GM18499 (cell line): ENCODE measurements around the gene PRPF38A.

ENCODE experiments used
- ATAC-seq: cut with Tn5 transposase; IDR thresholded peaks from one replicate; pipeline ENCODE4 v1.9.1; 2021; ENCODE audit warnings: moderate number of reproducible peaks; ENCODE audit not compliant: insufficient read depth, unreplicated experiment

Gene PRPF38A

DNA sequence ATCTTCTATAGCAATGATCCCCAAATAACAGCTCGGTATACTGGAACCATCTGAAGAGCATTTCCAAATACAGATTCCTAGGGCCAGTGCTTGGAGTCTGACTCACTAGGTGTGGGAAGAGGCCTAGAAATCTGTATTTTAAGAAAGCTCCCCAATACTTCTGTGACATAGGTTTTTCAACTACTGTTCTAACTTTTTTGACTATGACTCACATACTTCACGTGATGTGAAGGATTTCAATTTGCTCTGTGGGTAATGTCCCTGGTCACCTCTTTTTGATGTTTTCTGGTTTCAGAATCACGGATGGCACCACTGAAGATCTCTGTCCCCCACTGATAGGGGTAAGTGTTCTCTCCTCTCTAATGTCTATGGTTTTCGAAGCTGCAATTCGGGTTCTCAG lies 11.2 kb upstream of the PRPF38A start:
- ATAC-seq: no peak

DNA sequence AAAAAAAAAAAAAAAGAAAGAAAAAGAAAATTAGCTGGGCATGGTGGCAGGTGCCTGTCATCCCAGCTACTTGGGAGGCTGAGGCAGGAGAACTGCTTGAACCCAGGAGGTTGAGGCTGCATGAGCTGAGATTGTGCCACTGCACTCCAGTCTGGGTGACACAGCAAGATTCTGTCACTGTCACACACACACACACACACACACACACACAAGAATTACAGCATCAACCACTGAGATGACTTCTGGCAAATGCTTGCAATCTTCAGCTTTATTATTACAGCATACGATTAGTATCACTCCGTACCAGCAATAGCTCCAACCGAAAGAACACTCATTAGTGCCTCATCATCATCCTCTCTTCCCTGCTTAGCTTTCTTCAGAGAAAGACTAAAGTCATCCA lies 4.8 kb upstream of the PRPF38A start:
- ATAC-seq: no peak

DNA sequence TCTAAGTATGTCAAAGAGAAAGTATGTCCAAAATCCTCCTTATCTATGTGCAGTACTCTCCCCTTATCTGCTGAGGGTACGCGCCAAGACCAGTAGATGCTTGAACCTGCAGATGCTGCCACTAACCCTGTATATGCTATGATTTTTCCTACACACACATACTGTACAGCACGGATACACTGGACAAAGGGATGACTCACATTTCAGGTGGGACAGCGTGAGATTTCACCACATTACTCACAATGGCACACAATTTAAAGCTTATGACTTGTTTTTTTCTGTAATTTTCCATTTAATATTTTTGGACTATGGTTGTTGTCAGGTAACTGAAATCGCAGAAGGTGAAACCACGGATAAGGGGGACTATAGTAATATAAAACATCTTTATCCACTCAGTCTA lies 4.3 kb upstream of the PRPF38A start:
- no peak for ATAC-seq

DNA sequence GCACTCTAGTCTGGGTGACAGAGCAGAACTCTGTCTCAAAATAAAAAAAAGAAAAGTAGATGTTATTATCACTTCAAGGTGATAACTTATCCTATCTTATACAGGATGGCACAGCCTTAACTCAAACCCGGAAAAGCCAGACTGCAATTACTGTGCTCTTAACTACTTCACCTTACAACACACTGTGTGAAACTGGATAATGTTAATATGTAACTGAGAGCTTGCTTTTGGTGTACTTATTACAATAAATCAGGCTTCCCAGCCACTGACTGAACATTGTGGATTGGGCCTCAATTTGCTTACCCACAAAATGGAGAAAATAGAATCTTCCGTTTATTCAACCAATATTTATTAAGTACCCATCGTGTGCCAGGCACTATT lies 1.6 kb upstream of the PRPF38A start:
- no peak for ATAC-seq

DNA sequence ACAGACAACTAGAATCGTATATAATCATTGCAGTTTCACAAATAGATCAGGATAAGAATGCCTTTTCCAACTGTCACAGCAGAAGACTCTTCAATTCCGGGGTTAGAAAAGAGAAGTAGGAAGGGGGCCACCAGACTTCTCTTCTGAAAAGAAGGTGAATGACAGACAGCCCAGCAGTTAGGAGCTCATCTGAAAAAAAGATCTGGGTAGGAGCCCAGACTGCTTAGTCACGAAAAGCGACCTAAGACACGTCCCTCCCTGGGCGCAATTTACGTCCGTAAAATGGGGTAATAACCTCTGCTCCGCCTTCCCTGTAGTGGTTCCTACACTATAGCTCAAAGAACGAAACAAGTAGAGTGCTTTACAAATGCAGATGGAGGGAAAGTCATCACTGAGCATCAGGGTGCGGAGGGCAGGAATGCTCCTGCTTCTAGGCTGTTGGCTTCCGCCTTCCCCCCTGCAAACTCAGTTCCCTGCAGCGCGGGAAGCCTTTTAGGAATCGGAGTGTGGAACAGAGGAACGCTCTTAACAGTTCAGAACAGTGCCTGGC lies 761 bp upstream of the PRPF38A start:
- ATAC-seq: peak; percentile 21

DNA sequence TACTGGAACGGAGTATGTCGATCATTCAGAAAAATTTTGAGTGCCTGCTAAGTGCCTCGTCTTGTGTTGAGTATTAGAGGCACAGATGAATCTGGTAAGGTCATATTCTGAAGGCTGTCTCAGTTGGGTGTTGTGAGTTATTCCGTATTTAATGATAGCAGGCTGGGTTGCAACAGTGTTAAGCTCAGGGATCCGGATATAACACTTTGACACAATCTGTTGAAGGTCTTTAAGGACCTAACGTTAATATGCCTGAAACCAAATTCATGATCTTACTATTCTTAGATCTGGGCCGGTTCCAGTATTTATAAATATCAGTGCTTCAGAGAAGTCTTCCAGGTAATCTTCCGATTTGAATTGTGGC lies 555 bp downstream of the PRPF38A start:
- ATAC-seq: no peak

DNA sequence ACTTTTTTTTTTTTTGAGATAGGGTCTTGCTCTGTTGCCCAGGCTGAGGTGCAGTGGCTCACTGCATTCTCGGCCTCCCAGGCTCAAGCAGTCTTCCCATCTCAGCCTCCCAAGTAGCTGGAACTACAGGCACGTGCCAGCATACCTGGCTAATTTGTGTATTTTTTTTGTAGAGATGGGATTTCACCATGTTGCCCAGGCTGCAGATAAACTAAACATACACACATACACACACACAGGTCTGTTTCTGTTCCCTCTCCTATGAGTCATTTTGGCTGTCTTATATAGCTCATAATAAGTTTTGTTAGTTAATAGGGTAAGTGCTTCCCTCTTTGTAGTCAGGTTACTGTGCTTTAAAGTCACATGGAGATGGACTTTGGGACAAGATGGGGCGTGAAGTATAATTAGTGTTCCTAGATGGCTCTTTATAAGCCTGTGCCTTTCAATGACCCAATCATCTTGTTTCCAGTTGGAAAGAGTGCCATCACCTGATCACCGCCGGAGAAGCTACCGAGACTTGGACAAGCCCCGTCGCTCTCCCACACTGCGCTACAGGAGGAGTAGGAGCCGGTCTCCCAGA lies 9.1 kb downstream of the PRPF38A start:
- no peak for ATAC-seq

DNA sequence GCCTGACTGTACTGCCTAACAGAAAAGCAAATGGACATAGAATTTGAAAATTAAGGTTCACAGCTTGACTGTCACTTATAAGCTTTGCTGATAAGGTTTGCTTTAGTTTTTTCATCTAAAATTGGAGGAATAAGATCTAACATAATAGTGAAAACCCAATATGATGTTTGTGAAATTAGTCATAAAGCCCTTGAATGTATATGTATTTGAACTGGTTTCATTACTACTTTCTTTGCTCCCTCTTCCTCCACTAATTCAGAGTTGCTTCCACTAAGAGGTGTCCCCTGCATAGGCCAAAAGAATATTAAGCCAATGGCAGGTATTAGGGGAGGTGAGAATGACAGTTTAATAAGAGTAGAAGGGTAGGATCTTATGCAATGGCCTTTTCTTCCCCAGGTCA lies 10.5 kb downstream of the PRPF38A start:
- no peak for ATAC-seq

DNA sequence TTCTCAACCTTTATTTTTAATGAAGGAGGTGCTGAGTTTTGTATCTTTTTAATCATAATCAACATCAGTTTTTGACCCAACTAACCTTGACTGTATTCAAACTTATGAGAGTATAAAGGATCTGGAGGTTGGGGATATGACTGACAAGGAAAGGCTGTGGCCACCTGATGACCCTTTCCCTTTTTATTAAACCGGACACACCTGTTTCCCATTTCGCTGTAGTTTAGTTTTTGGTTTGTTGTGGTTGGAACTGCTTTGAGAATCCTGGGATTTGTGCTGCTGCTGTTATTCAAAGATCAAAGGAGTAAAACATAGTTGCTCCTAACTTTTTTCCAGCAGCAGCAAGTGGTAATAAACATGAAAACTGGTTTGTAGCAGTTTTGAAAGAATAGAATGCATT lies 12.4 kb downstream of the PRPF38A start:
- ATAC-seq: no peak

DNA sequence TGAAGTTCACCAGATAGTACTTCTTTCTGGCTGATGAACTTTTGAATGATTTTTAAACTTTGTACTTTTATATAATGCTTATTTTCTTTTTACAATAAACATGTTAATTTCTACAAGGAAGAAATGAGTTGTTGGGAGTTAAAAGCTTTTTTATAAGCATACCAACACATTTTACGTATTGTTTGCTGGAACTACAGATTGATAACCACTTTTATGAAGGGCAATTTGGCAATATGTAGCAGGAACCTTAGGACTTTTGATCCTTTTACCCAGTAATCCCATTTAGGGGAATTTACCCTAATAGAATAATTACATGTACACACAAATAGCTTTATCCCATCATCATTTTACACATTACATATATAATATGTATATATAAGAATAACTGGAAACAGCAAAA lies 16.3 kb downstream of the PRPF38A start:
- no peak for ATAC-seq

DNA sequence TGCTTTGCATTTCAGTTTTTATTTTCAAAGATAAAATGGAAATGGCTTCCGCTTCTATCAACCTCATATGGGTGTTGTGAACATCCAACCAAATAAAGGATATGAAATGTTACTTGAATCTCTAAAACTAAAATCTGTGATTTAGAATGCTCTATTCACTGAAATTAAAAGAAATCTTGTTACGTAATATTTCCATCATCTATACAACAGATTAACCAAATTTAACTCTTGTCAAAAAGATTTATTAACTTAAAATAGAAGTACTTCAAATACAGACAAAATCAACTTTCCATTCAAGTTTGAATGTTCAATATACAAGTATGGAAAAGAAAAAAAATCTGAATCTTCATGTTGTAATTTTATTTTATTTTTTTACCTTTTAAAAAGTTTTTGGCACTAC lies 18.7 kb downstream of the PRPF38A start:
- ATAC-seq: no peak

DNA sequence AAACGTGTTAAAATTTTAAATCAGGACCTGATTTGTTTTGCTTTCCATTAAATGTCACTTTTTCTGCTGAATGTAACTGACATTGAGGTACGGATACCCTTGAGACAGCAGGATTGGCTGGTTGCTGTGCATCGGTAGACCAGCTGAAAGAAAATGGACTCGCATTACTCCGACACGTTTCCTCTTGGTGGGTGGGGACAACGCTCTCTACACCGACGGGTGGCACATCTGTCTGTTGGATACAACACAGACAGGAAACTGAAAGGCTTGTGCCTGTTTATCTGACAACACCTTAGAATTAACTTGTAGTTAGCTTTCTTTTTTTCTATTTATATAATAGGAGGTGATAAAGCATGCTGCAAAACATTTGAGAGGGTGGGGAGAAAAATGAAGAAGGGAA lies 19.4 kb downstream of the PRPF38A start:
- ATAC-seq: no peak

DNA sequence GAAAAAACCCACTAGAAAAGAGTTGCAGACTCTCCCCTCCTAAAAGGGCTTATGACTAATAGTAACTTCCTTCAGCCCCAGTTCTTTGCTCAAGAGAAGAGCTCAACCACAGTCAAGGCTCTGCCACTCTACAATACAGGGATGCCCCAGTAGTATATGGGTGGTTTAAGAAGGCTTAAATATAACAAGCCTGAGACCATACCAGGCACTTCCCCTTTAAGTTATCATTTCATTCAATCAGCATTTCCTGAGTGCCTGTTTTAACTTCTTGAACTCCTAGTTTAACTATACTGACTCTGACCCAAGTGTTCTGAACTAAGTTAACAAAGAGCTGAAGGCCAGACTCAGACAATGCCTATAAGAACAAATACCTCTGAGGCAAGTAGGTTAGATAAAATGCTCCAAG lies 19.8 kb downstream of the PRPF38A start:
- ATAC-seq: no peak

DNA sequence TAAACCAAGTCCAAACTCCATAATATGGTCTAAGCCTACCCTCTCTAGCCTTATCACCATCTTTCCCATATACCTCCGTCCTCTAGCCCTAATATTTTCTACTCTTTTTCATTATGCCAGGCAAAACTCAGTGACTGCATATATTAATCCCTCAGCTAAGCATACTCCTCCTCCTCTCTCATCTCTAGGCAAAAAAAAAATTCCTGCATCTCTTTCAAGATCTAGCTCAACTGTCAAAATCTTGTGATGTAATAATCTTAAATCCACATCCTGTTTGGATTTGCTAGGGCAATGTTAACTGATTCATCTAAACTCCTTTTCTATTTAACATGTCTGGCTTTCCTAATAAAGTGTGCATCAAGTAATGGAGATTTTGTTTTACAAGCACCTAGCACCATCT lies 20.4 kb downstream of the PRPF38A start:
- no peak for ATAC-seq

DNA sequence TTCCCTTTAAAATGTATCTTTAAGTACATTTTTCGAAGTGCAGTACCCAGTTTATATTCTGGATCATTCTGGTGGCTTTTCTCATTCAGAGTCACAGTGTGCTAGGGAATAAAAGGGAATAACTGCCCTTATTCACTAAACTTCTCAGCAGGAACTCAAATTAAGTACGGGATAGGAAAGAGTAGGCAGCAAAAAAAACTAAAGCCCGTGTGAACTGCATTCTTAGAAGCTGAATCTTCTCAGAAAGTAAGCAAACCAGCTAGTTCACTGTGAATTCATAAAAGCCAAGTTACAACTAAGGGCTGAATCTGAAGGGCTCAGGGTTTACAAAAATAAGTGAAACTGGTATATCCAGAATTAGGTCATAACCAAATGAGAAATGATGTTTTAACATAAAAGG lies 22.0 kb downstream of the PRPF38A start:
- no peak for ATAC-seq

DNA sequence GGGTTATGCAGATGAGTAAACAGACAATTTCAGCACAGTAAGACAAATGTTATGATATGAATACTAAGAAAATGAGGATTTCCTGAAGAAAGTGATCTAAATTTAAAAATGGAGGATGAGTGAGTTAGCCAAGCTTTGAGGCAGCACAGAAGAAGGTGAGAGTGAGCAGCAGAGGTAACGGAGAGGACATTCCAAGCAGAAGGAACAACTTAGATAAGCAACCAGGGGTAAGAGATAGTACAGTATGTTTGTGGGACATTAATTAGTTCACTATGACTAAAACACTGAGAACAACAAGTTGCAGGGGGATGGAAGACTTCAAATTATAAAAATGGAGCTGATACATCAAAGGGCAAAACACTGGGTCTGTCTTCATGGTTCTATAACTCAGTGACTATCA lies 22.8 kb downstream of the PRPF38A start:
- no peak for ATAC-seq

DNA sequence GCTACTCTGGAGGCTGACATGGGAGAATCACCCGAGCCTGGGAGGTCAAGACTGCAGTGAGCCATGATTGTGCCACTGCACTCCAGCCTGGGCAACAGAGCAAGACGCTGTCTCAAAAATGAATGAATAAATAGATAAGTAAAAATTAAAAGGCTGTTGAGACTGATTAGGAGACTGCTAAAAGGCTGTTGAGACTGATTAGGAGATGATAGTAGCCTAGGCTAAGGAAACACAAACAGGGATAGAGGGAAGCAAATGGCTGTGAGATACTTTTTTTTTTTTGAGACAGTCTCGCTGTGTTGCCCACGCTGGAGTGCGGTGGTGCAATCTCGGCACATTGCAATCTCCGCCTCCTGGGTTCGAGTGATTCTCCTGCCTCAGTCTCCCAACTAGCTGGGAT lies 28.4 kb downstream of the PRPF38A start:
- no peak for ATAC-seq

DNA sequence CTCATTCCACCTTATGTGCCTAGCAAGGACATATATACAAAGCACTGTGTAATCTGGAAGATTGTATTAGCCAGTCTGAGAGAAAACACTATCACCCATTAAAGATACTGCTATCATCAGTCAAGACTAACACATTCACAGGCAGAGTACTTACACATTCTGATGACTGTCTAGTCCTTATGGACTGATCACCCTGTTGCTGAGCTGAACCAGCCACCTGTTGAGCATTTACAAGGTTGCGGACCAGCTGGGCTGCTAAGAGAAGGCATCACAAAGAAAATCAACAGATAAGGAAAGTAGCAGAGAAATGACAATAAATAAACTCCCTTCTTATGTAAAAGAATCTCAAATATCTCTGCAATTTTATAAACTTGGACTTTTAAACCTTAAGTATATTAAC lies 30.8 kb downstream of the PRPF38A start:
- no peak for ATAC-seq

DNA sequence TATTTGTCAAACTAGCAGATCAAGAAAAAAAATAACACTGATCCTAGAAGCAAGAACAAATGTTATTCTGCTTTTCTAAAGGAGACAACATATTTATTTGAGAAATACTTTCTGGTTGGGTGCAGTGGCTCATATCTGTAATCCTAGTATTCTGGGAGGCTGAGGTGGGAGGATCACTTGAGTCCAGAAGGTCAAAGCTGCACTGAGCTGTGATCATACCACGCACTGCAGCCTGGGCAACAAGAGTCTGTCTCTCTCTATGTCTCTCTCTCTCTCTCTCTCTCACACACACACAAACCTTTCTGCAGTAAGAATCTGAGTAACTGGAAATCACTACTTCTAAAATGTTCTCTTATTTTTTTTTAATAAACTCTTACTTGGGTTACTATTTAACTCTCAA lies 31.2 kb downstream of the PRPF38A start:
- no peak for ATAC-seq

DNA sequence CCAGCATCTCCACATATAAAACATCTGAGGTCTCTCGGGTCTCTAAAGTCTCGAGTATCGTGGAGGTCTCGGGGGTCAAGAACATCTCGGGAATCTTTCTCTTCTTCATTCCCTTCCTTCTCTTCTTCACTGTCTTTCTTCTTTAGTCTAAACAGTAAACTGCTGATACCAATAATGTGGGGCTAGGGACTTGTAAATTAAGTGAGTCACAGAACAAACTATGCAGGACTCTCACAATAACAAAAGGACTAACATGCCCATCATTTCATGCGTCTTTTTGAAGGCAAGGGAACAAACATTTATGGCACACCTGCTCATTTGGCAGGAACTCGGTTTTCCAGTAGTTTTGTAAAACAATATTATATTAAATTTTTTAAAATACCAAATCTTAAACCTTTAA lies 32.4 kb downstream of the PRPF38A start:
- ATAC-seq: no peak

DNA sequence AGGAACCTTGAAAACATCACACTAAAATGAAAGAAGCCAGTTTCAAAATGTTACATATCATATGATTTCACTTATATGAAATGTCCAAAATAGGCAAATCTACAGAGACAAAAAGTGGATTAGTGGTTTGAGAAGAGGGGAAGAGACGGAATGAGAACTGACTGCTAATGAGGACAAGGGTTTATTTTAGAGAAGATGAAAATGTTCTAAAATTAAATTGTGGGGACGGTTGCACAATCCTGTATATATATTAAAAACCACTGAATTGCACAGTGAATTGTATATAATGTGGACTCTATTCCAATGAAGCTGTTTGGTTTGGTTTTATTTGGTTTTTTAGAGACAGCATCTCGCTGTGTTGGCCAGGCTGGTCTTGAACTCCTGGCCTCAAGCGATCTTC lies 35.6 kb downstream of the PRPF38A start:
- no peak for ATAC-seq

DNA sequence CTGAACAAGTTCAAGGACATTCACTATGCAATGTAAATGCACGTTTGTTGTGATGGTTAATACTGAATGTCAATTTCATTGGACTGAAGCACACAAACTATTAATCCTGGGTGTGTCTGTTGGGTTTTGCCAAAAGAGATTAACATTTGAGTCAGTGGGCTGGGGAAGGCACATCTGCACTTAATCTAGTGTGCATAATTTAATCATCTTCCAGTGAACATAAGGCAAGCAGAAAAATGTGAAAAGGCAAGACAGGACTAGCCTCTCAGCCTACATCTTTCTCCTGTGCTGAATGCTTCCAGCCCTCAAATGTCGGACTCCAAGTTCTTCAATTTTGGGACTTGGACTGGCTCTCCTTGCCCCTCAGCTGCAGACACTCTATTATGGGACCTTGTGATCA lies 40.1 kb downstream of the PRPF38A start:
- ATAC-seq: no peak

DNA sequence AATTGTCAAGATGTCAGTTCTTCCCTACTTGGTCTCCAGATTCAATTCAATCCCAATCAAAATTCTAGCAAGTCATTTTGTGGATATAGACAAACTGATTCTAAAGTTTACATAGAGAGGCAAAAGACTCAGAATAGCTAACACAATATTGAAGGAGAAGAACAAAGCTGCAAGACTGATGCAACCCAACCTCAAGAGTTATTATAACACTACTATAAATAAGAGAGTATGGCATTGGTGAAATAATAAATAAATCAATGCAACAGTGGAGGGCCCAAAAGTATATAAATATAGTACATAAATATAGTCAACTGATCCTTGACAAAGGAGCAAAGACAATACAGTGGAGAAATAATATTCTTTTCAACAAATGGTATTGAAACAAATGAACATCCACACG lies 49.7 kb downstream of the PRPF38A start:
- ATAC-seq: no peak
